ENCODE data around the gene GSTA4.

- TF ChIP-seq CTCF (conservative IDR thresholded peaks at IDR 0.05; ENCODE audit: low read length) (no peak), EZH2phosphoT487 (IDR thresholded peaks at IDR 0.05; ENCODE audit: borderline replicate concordance) (no peak)
Observed at GRCh38 chr6:53018446-53018845, 23.4 kb upstream of the GSTA4 start.

All from Loucy (cell line).